ENCODE measurements around the gene UTP18. TPM values are rescaled to one million over a fixed set of nuclear protein-coding genes. Genes with fewer than 3 reads are reported as not detected.

UTP18 gene
- 21.1 to 42.7 TPM (median 27.5 TPM) in 3 replicates for polyA plus RNA-seq
- 19.0 TPM for polyA plus RNA-seq (2011; ENCODE audit: low read depth)
- polyA plus RNA-seq (2011; cell fraction: cytosol; rRNA removed) = 20.2 and 33.3 TPM in 2 replicates
- 22.9 and 33.2 TPM in 2 replicates for polyA plus RNA-seq (2011; cell fraction: nucleus; rRNA removed)
- 35.8 and 36.7 TPM in 2 replicates for polyA plus RNA-seq (2012; ENCODE audit: low replicate concordance)
- polyA minus RNA-seq = 1.5 to 16.2 TPM (median 7.1 TPM) in 3 replicates
- polyA minus RNA-seq (2011; cell fraction: cytosol; rRNA and poly(A)+ RNA removed) = 10.6 TPM
- polyA minus RNA-seq (2011; cell fraction: nucleus; rRNA and poly(A)+ RNA removed) = 5.8 and 12.0 TPM in 2 replicates

DNA sequence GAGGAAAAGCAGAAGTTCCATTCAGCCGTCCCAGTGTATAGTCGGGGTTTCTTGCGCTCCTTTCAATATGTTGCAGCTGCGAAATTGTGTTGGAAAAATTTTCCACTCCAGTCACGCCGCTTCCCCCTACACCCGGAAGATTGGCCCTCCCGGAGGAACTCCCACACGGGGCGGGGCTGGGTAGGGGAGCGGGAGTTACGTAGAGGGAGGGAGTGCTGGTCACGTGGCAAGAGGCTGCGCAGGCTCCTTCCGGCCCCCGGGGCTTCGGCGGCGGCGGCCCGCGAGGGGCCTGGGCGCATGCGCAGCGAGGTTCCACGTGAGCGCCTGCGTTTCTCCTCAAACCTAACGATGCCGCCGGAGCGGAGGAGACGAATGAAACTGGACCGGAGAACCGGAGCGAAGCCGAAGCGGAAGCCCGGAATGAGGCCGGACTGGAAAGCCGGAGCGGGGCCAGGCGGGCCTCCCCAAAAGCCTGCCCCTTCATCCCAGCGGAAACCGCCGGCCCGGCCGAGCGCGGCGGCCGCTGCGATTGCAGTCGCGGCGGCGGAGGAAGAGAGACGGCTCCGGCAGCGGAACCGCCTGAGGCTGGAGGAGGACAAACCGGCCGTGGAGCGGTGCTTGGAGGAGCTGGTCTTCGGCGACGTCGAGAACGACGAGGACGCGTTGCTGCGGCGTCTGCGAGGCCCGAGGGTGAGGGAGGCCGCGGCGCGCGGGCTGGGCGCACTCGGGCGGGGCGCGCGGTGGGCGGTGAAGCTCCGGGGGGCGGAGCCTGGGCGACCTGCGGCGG is at the start of gene UTP18:
Gene UTP18, plus strand, starts transcription at position 310 of the 787 bp plus-strand sequence. Its CDS starts 39 bp downstream, at position 349.
- H4K20me1 ChIP-seq (ENCODE audit: control insufficient read depth, extremely low read depth, insufficient read depth, low read length) = no peaks in the 10 kb centered on the region
- H2AFZ ChIP-seq (ENCODE audit: control insufficient read depth, low read length) = peak within 1 kb of the TSS; percentile 98
- FAIRE-seq = peak; percentile 71
- peak; percentile 71 for DNase-seq (ENCODE audit: low read depth, low spot score)
- TF ChIP-seq EZH2 (IDR thresholded peaks at IDR 0.05; ENCODE audit: low read length) = no peak
- TF ChIP-seq, protein P1, sequence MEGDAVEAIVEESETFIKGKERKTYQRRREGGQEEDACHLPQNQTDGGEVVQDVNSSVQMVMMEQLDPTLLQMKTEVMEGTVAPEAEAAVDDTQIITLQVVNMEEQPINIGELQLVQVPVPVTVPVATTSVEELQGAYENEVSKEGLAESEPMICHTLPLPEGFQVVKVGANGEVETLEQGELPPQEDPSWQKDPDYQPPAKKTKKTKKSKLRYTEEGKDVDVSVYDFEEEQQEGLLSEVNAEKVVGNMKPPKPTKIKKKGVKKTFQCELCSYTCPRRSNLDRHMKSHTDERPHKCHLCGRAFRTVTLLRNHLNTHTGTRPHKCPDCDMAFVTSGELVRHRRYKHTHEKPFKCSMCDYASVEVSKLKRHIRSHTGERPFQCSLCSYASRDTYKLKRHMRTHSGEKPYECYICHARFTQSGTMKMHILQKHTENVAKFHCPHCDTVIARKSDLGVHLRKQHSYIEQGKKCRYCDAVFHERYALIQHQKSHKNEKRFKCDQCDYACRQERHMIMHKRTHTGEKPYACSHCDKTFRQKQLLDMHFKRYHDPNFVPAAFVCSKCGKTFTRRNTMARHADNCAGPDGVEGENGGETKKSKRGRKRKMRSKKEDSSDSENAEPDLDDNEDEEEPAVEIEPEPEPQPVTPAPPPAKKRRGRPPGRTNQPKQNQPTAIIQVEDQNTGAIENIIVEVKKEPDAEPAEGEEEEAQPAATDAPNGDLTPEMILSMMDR (optimal IDR thresholded peaks at IDR 0.05 in 1 of 3, IDR thresholded peaks at IDR 0.05 in 1 of 3, conservative IDR thresholded peaks at IDR 0.05 in 1 of 3; ENCODE audit: extremely low read depth in 1 of 3, insufficient read depth in 2 of 3, low read length in 3 of 3) = no peak
- peak within 1 kb of the TSS; percentile 98 for H3K9ac ChIP-seq (ENCODE audit: control insufficient read depth, extremely low read depth, insufficient read depth, low read length)
- H3K27ac ChIP-seq (ENCODE audit: control insufficient read depth, insufficient read depth, low read length) = peak within 1 kb of the TSS; percentile 100
- H3K36me3 ChIP-seq (ENCODE audit: control insufficient read depth in 2 of 2, extremely low read depth in 1 of 2, insufficient read depth in 2 of 2, low read length in 2 of 2) = peaks cover 0 to 9% of the 10 kb centered on the region in 2 experiments
- H3K27me3 ChIP-seq (ENCODE audit: control insufficient read depth, extremely low read depth, insufficient read depth, low read length) = no peaks in the 10 kb centered on the region
- dilution Hi-C loops (cut with MboI; ENCODE audit: extremely low pct_ligation_motif_present, low sequenced_read_pairs) = no loop called here
- H3K9me3 ChIP-seq (ENCODE audit: control insufficient read depth, low read depth, low read length) = no peaks in the 10 kb centered on the region
- H3K79me2 ChIP-seq (ENCODE audit: control insufficient read depth, insufficient read depth, low read length) = peaks cover 83% of the 10 kb centered on the region
- H3K4me2 ChIP-seq (ENCODE audit: control insufficient read depth, extremely low read depth, insufficient read depth, low read depth, low read length) = peak within 1 kb of the TSS; percentile 96
- peak within 1 kb of the TSS; percentile 83 to 95 (median 94) for H3K4me3 ChIP-seq (ENCODE audit: control insufficient read depth in 2 of 3, extremely low read depth in 1 of 3, insufficient read depth in 2 of 3, low read depth in 1 of 3, low read length in 3 of 3)
- peaks cover 36% of the 10 kb centered on the region for H3K4me1 ChIP-seq (ENCODE audit: control insufficient read depth, extremely low read depth, insufficient read depth, low read length)
- H3K9me1 ChIP-seq (ENCODE audit: control insufficient read depth, extremely low read depth, insufficient read depth, low read length) = peaks cover 2% of the 10 kb centered on the region

DNA sequence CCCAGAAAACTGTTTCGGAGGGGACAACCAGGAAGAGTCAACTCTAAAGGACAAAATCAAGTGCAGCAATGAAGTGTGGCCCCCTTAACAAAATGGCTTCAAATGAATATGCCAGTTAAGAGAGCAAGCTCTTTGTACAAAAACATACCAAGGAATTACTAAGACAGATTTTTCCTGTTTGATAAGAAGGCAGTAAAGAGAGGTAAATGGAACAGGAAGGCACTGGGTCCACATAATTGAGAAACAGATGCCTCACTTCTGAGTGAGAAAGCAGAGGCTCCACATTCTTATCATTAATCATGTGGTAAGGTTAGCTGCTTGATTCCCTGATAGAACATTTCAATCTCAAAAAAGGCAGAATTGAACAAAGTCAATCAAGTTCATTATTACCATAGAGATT is 45.4 kb upstream of the UTP18 start:
- H3K9ac ChIP-seq (ENCODE audit: control insufficient read depth, extremely low read depth, insufficient read depth, low read length) = no peak overlapping the region
- H3K27me3 ChIP-seq (ENCODE audit: control insufficient read depth, extremely low read depth, insufficient read depth, low read length) = no peaks in the 10 kb centered on the region
- H3K9me3 ChIP-seq (ENCODE audit: control insufficient read depth, low read depth, low read length) = no peaks in the 10 kb centered on the region
- no peak overlapping the region for H3K4me3 ChIP-seq (ENCODE audit: control insufficient read depth in 2 of 3, extremely low read depth in 1 of 3, insufficient read depth in 2 of 3, low read depth in 1 of 3, low read length in 3 of 3)
- H3K9me1 ChIP-seq (ENCODE audit: control insufficient read depth, extremely low read depth, insufficient read depth, low read length) = no peaks in the 10 kb centered on the region
- H3K4me2 ChIP-seq (ENCODE audit: control insufficient read depth, extremely low read depth, insufficient read depth, low read depth, low read length) = no peak overlapping the region
- H3K4me1 ChIP-seq (ENCODE audit: control insufficient read depth, extremely low read depth, insufficient read depth, low read length) = no peaks in the 10 kb centered on the region
- DNase-seq (ENCODE audit: low read depth, low spot score) = no peak
- dilution Hi-C loops (cut with MboI; ENCODE audit: extremely low pct_ligation_motif_present, low sequenced_read_pairs) = no loop called here
- no peaks in the 10 kb centered on the region for H4K20me1 ChIP-seq (ENCODE audit: control insufficient read depth, extremely low read depth, insufficient read depth, low read length)
- H2AFZ ChIP-seq (ENCODE audit: control insufficient read depth, low read length) = no peak overlapping the region
- FAIRE-seq = peak; percentile 13
- TF ChIP-seq, protein P1 (optimal IDR thresholded peaks at IDR 0.05 in 1 of 3, IDR thresholded peaks at IDR 0.05 in 1 of 3, conservative IDR thresholded peaks at IDR 0.05 in 1 of 3; ENCODE audit: extremely low read depth in 1 of 3, insufficient read depth in 2 of 3, low read length in 3 of 3) = no peak
- TF ChIP-seq EZH2 (IDR thresholded peaks at IDR 0.05; ENCODE audit: low read length) = no peak
- H3K79me2 ChIP-seq (ENCODE audit: control insufficient read depth, insufficient read depth, low read length) = no peaks in the 10 kb centered on the region
- peaks cover 3 to 7% of the 10 kb centered on the region in 2 experiments for H3K36me3 ChIP-seq (ENCODE audit: control insufficient read depth in 2 of 2, extremely low read depth in 1 of 2, insufficient read depth in 2 of 2, low read length in 2 of 2)
- no peak overlapping the region for H3K27ac ChIP-seq (ENCODE audit: control insufficient read depth, insufficient read depth, low read length)

All from keratinocyte (primary cell).